AG10803 (cell line): ENCODE data around the gene ZNF837.

Experiments
- DNase-seq: peaks from one replicate; pipeline ENCODE4 v3.0.0; 2010; ENCODE audit warnings: low read depth
- H3K4me3 ChIP-seq: 2 replicates; pipeline ENCODE4 v1.5.1; 2011; ENCODE audit warnings: mild to moderate bottlenecking, low read length, control low read depth
- TF ChIP-seq, protein P1 (sequence below): conservative IDR thresholded peaks from 2 replicates; pipeline ENCODE4 v1.5.1; 2011; ENCODE audit warnings: mild to moderate bottlenecking, low read length, control low read depth, inconsistent platforms

ZNF837 gene

GRCh38 chr19:58338825-58339558 lies 41.8 kb downstream of the ZNF837 start:
- DNase-seq = no peak
- H3K4me3 ChIP-seq = no peak overlapping the region
- TF ChIP-seq, protein P1, sequence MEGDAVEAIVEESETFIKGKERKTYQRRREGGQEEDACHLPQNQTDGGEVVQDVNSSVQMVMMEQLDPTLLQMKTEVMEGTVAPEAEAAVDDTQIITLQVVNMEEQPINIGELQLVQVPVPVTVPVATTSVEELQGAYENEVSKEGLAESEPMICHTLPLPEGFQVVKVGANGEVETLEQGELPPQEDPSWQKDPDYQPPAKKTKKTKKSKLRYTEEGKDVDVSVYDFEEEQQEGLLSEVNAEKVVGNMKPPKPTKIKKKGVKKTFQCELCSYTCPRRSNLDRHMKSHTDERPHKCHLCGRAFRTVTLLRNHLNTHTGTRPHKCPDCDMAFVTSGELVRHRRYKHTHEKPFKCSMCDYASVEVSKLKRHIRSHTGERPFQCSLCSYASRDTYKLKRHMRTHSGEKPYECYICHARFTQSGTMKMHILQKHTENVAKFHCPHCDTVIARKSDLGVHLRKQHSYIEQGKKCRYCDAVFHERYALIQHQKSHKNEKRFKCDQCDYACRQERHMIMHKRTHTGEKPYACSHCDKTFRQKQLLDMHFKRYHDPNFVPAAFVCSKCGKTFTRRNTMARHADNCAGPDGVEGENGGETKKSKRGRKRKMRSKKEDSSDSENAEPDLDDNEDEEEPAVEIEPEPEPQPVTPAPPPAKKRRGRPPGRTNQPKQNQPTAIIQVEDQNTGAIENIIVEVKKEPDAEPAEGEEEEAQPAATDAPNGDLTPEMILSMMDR = no peak

GRCh38 chr19:58338336-58338735 lies 42.5 kb downstream of the ZNF837 start:
- DNase-seq = no peak
- TF ChIP-seq, protein P1 = no peak
- H3K4me3 ChIP-seq = no peak overlapping the region

DNA sequence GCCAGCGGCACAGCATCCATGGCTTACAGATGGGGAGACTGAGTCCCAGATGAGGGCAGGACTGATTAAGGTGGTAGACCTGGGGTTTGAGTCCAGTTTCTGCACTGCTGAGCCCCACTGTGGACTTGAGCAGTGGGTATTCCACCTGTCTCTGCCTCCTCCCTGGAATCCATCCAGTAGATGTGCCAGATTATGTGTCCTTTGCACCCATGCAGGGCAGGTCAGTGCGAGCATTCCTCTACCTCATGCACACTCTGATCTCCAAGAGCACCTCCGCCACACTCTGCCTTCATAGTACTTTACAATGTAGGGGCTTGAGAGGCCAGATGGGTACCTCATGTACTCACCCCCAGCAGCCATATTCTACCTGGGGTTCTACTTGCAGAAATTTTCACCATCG lies 44.0 kb downstream of the ZNF837 start:
- H3K4me3 ChIP-seq = no peak overlapping the region
- no peak for DNase-seq
- TF ChIP-seq, protein P1 = no peak

GRCh38 chr19:58336216-58336615 lies 44.6 kb downstream of the ZNF837 start:
- DNase-seq = no peak
- H3K4me3 ChIP-seq = no peak overlapping the region
- TF ChIP-seq, protein P1 = no peak

- no peak overlapping the region for H3K4me3 ChIP-seq
- TF ChIP-seq, protein P1 = no peak
- no peak for DNase-seq
Observed at GRCh38 chr19:58335630-58336029, 45.2 kb downstream of the ZNF837 start.

GRCh38 chr19:58334691-58335249 lies 46.1 kb downstream of the ZNF837 start:
- DNase-seq = no peak
- no peak overlapping the region for H3K4me3 ChIP-seq
- TF ChIP-seq, protein P1 = no peak

GRCh38 chr19:58332697-58333096 lies 48.1 kb downstream of the ZNF837 start:
- TF ChIP-seq, protein P1 = no peak

More at GRCh38 chr19:58332697-58333096, 48.1 kb downstream of the ZNF837 start:
- no peak overlapping the region for H3K4me3 ChIP-seq
- no peak for DNase-seq
